Neural progenitor cell (in vitro differentiated cells): Measurements from ENCODE around the gene LTBP1.

ENCODE experiments used
- EZH2phosphoT487 ChIP-seq: fragments of 200-600 bp; sonication (generic); IDR thresholded peaks from 2 replicates; pipeline ENCODE4 v1.6.1; 2017; ENCODE audit warnings: antibody characterized with exemption
- TF ChIP-seq, protein P1 (sequence below): fragments of 200-600 bp; sonication (generic); IDR thresholded peaks from 2 replicates; pipeline ENCODE4 v1.5.1; 2017; ENCODE audit warnings: antibody characterized with exemption, mild to moderate bottlenecking

DNA sequence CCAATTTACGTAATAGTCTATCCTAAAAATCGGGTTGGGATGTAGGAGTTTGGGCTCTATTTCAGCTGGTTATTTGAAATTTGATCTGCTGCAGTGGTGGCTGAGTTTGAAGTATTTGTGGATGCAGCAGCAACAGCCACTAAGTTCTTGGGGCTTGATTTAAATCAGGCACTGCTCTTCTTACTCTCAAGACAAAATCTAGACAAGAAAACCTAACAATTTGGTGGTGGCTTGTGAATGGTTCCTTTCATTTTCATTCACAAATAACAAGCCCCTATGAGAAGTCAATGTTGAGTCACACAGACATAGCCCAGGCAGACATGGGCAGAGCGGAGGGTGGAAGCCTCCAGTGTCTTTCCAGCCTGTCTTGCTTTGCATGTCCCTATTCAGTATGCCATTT lies 199.3 kb downstream of the LTBP1 start:
- TF ChIP-seq, protein P1, sequence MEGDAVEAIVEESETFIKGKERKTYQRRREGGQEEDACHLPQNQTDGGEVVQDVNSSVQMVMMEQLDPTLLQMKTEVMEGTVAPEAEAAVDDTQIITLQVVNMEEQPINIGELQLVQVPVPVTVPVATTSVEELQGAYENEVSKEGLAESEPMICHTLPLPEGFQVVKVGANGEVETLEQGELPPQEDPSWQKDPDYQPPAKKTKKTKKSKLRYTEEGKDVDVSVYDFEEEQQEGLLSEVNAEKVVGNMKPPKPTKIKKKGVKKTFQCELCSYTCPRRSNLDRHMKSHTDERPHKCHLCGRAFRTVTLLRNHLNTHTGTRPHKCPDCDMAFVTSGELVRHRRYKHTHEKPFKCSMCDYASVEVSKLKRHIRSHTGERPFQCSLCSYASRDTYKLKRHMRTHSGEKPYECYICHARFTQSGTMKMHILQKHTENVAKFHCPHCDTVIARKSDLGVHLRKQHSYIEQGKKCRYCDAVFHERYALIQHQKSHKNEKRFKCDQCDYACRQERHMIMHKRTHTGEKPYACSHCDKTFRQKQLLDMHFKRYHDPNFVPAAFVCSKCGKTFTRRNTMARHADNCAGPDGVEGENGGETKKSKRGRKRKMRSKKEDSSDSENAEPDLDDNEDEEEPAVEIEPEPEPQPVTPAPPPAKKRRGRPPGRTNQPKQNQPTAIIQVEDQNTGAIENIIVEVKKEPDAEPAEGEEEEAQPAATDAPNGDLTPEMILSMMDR, result no peak
- no peak for TF ChIP-seq EZH2phosphoT487
